ENCODE data around the gene PIN1.

Gene PIN1

GRCh38 chr19:9860407-9860806 lies 25.3 kb downstream of the PIN1 start:
- Mint-ChIP-seq H3K36me3 (no peaks in the 10 kb centered on the region), H3K27ac (no peak overlapping the region), H3K4me1 (peaks cover 67% of the 10 kb centered on the region), H3K4me3 (no peak overlapping the region), H3K9me3 (no peaks in the 10 kb centered on the region)
- DNase-seq (ENCODE audit: low spot score in 2 of 2) = no peak
- no peak for ATAC-seq

GRCh38 chr19:9861503-9861902 lies 26.4 kb downstream of the PIN1 start:
- no peaks in the 10 kb centered on the region for H3K9me3 Mint-ChIP-seq
- DNase-seq (ENCODE audit: low spot score in 2 of 2) (no peak), ATAC-seq (no peak)
- peaks cover 74% of the 10 kb centered on the region for H3K4me1 Mint-ChIP-seq
- no peaks in the 10 kb centered on the region for H3K36me3 Mint-ChIP-seq
- H3K27ac Mint-ChIP-seq = peak overlapping the region; percentile 90
- H3K4me3 Mint-ChIP-seq = no peak overlapping the region

GRCh38 chr19:9862938-9863337 lies 27.8 kb downstream of the PIN1 start:
- Mint-ChIP-seq H3K9me3 (no peaks in the 10 kb centered on the region), H3K4me3 (peak overlapping the region; percentile 58), H3K4me1 (peaks cover 62% of the 10 kb centered on the region), H3K27ac (peak overlapping the region; percentile 90), H3K36me3 (no peaks in the 10 kb centered on the region)
- no peak for DNase-seq (ENCODE audit: low spot score in 2 of 2)
- peak; percentile 53 for ATAC-seq

- no peak for DNase-seq (ENCODE audit: low spot score in 2 of 2)
- no peak for ATAC-seq
Measured at GRCh38 chr19:9863759-9864158, 28.6 kb downstream of the PIN1 start.

GRCh38 chr19:9865732-9866501 lies 30.8 kb downstream of the PIN1 start:
- DNase-seq (ENCODE audit: low spot score in 2 of 2) (no peak), ATAC-seq (peak; percentile 84)
- H3K36me3 Mint-ChIP-seq = no peaks in the 10 kb centered on the region
- peak overlapping the region; percentile 60 for H3K27ac Mint-ChIP-seq
- H3K4me3 Mint-ChIP-seq = no peak overlapping the region
- no peaks in the 10 kb centered on the region for H3K9me3 Mint-ChIP-seq
- H3K4me1 Mint-ChIP-seq = peaks cover 42% of the 10 kb centered on the region

More at GRCh38 chr19:9863759-9864158, 28.6 kb downstream of the PIN1 start:
- peaks cover 54% of the 10 kb centered on the region for H3K4me1 Mint-ChIP-seq
- no peaks in the 10 kb centered on the region for H3K9me3 Mint-ChIP-seq
- H3K4me3 Mint-ChIP-seq = peak overlapping the region; percentile 58
- H3K36me3 Mint-ChIP-seq = no peaks in the 10 kb centered on the region
- peak overlapping the region; percentile 90 for H3K27ac Mint-ChIP-seq

- no peak for DNase-seq (ENCODE audit: low spot score in 2 of 2)
- Mint-ChIP-seq H3K27ac (no peak overlapping the region), H3K36me3 (no peaks in the 10 kb centered on the region), H3K4me1 (peaks cover 17% of the 10 kb centered on the region), H3K4me3 (no peak overlapping the region), H3K9me3 (no peaks in the 10 kb centered on the region)
- ATAC-seq = no peak
Measured at GRCh38 chr19:9868983-9869617, 34.0 kb downstream of the PIN1 start.

- ATAC-seq (no peak), DNase-seq (ENCODE audit: low spot score in 2 of 2) (no peak)
- H3K9me3 Mint-ChIP-seq = no peaks in the 10 kb centered on the region
- peaks cover under 1% of the 10 kb centered on the region for H3K4me1 Mint-ChIP-seq
- no peak overlapping the region for H3K4me3 Mint-ChIP-seq
- H3K27ac Mint-ChIP-seq = no peak overlapping the region
- H3K36me3 Mint-ChIP-seq = no peaks in the 10 kb centered on the region
Measured at GRCh38 chr19:9871626-9872338, 36.7 kb downstream of the PIN1 start.

- H3K4me1 Mint-ChIP-seq = no peaks in the 10 kb centered on the region
- H3K36me3 Mint-ChIP-seq = no peaks in the 10 kb centered on the region
- H3K4me3 Mint-ChIP-seq = no peak overlapping the region
- DNase-seq (ENCODE audit: low spot score in 2 of 2) (no peak), ATAC-seq (no peak)
- no peaks in the 10 kb centered on the region for H3K9me3 Mint-ChIP-seq
- H3K27ac Mint-ChIP-seq = no peak overlapping the region
Measured at GRCh38 chr19:9872618-9873242, 37.6 kb downstream of the PIN1 start.

- Mint-ChIP-seq H3K27ac (no peak overlapping the region), H3K36me3 (no peaks in the 10 kb centered on the region)
- no peak for DNase-seq (ENCODE audit: low spot score in 2 of 2)
Measured at GRCh38 chr19:9875031-9875627, 40.0 kb downstream of the PIN1 start.

GRCh38 chr19:9875796-9876195 lies 40.7 kb downstream of the PIN1 start:
- no peak for DNase-seq (ENCODE audit: low spot score in 2 of 2)
- Mint-ChIP-seq H3K27ac (no peak overlapping the region), H3K9me3 (no peaks in the 10 kb centered on the region), H3K4me1 (no peaks in the 10 kb centered on the region), H3K36me3 (no peaks in the 10 kb centered on the region), H3K4me3 (no peak overlapping the region)
- no peak for ATAC-seq

More at GRCh38 chr19:9875031-9875627, 40.0 kb downstream of the PIN1 start:
- no peak overlapping the region for H3K4me3 Mint-ChIP-seq
- no peaks in the 10 kb centered on the region for H3K9me3 Mint-ChIP-seq
- no peak for ATAC-seq
- no peaks in the 10 kb centered on the region for H3K4me1 Mint-ChIP-seq

GRCh38 chr19:9877780-9878510 lies 42.8 kb downstream of the PIN1 start:
- Mint-ChIP-seq H3K36me3 (no peaks in the 10 kb centered on the region), H3K4me3 (no peak overlapping the region), H3K4me1 (no peaks in the 10 kb centered on the region), H3K9me3 (no peaks in the 10 kb centered on the region), H3K27ac (no peak overlapping the region)
- no peak for DNase-seq (ENCODE audit: low spot score in 2 of 2)
- no peak for ATAC-seq

- Mint-ChIP-seq H3K9me3 (no peaks in the 10 kb centered on the region), H3K36me3 (no peaks in the 10 kb centered on the region), H3K27ac (no peak overlapping the region), H3K4me1 (no peaks in the 10 kb centered on the region), H3K4me3 (no peak overlapping the region)
- ATAC-seq (no peak), DNase-seq (ENCODE audit: low spot score in 2 of 2) (no peak)
Measured at GRCh38 chr19:9878511-9879196, 43.5 kb downstream of the PIN1 start.

- ATAC-seq = no peak
- Mint-ChIP-seq H3K36me3 (no peaks in the 10 kb centered on the region), H3K4me1 (no peaks in the 10 kb centered on the region), H3K4me3 (no peak overlapping the region), H3K9me3 (no peaks in the 10 kb centered on the region), H3K27ac (no peak overlapping the region)
- DNase-seq (ENCODE audit: low spot score in 2 of 2) = no peak
Measured at GRCh38 chr19:9881720-9882119, 46.6 kb downstream of the PIN1 start.

- H3K4me1 Mint-ChIP-seq = no peaks in the 10 kb centered on the region
- no peaks in the 10 kb centered on the region for H3K36me3 Mint-ChIP-seq
- no peak overlapping the region for H3K4me3 Mint-ChIP-seq
- ATAC-seq = no peak
- no peaks in the 10 kb centered on the region for H3K9me3 Mint-ChIP-seq
- no peak overlapping the region for H3K27ac Mint-ChIP-seq
- DNase-seq (ENCODE audit: low spot score in 2 of 2) = no peak
Measured at GRCh38 chr19:9883231-9883758, 48.2 kb downstream of the PIN1 start.

All from stimulated activated effector memory CD8-positive, alpha-beta T cell treated with anti-CD3 and anti-CD28 coated beads, Interleukin-12 subunit alpha, Interleukin-12 subunit beta, amount 100 ng/mL, for 72 hours (primary cell).